B cell (primary cell): Measurements from ENCODE around the gene PGM2. TPM values are rescaled to one million over a fixed set of nuclear protein-coding genes. Genes with fewer than 3 reads are reported as not detected.

Experiments
- ATAC-seq: fragments of 200-7000 bp; cut with Tn5 transposase; one replicate; pipeline ENCODE4 v1.10.0; 2021; ENCODE audit warnings: low read depth, mild to moderate bottlenecking, moderate number of reproducible peaks, moderate library complexity
- CTCF ChIA-PET: fragments of 350-600 bp; sonication (Branson Sonifier 250); formaldehyde crosslinking; loops from one replicate; lab custom pipeline; 2021; ENCODE audit warnings: antibody characterized with exemption, inconsistent platforms; lab: Charles Lee
- POLR2A ChIA-PET: fragments of 350-600 bp; sonication (Branson Sonifier 250); formaldehyde crosslinking; loops from one replicate; lab custom pipeline; 2021; ENCODE audit warnings: antibody characterized with exemption; lab: Charles Lee
- DNase-seq: peaks from one replicate; pipeline ENCODE4 v3.0.0; 2013
- H2AFZ ChIP-seq: 2 replicates; pipeline ENCODE4 v1.6.1; 2012; ENCODE audit warnings: mild to moderate bottlenecking, low read depth, low read length; ENCODE audit not compliant: insufficient read depth, poor library complexity, severe bottlenecking
- H3K27ac ChIP-seq, 2 donors: 1 replicate in 1 of 2; 2 replicates in 1 of 2; pipeline ENCODE4 v1.5.1; 2012 to 2013; ENCODE audit warnings: low read length in 2 of 2, mild to moderate bottlenecking in 2 of 2, moderate library complexity in 1 of 2
- H3K27me3 ChIP-seq, 4 experiments: fragments of 200-600 bp in 1 of 4; sonication (generic) in 1 of 4; replicated peaks in 1 of 4; 1 replicate in 2 of 4; 2 replicates in 2 of 4; pipeline versions ENCODE4 v1.6.1 to v1.7.0; 2013 to 2016; ENCODE audit warnings: low read length in 3 of 4, mild to moderate bottlenecking in 2 of 4, mixed read lengths in 1 of 4, moderate library complexity in 1 of 4; ENCODE audit not compliant: insufficient read depth in 4 of 4, control insufficient read depth in 3 of 4; ENCODE audit errors: control extremely low read depth in 1 of 4
- H3K36me3 ChIP-seq, 2 experiments: replicated peaks in 1 of 2; 1 replicate in 1 of 2; 2 replicates in 1 of 2; pipeline versions ENCODE4 v1.6.1 to v1.7.1; 2013; ENCODE audit warnings: low read length in 1 of 2; ENCODE audit not compliant: insufficient read depth in 2 of 2, control insufficient read depth in 1 of 2; ENCODE audit errors: control extremely low read depth in 1 of 2, extremely low read depth in 1 of 2
- H3K4me1 ChIP-seq, 2 donors: fragments of 200-600 bp in 1 of 2; sonication (generic) in 1 of 2; 1 replicate in 1 of 2; 2 replicates in 1 of 2; pipeline versions ENCODE4 v1.5.1 to v1.6.1; 2013 to 2017; ENCODE audit warnings: low read length in 2 of 2; ENCODE audit not compliant: control insufficient read depth in 2 of 2, insufficient read depth in 2 of 2
- H3K4me2 ChIP-seq: replicated peaks from 2 replicates; pipeline ENCODE3; 2012; ENCODE audit warnings: mild to moderate bottlenecking, low read depth, low read length; ENCODE audit not compliant: poor library complexity, severe bottlenecking
- H3K4me3 ChIP-seq, 5 experiments: fragments of 200-600 bp in 1 of 5; sonication (generic) in 1 of 5; 1 replicate in 3 of 5; 2 replicates in 2 of 5; pipeline versions ENCODE4 v1.5.1 to v1.7.0; 2011 to 2016; ENCODE audit warnings: low read length in 4 of 5, mild to moderate bottlenecking in 4 of 5, low read depth in 2 of 5, control low read depth in 1 of 5, moderate library complexity in 1 of 5; ENCODE audit not compliant: insufficient read depth in 1 of 5; ENCODE audit errors: control extremely low read depth in 1 of 5, extremely low read depth in 1 of 5
- H3K79me2 ChIP-seq: fragments of 200-600 bp; sonication (generic); one replicate; pipeline ENCODE4 v1.6.0; 2016; ENCODE audit warnings: low read length; ENCODE audit not compliant: control insufficient read depth, insufficient read depth
- H3K9ac ChIP-seq: fragments of 200-600 bp; sonication (generic); 2 replicates; pipeline ENCODE4 v1.6.1; 2017; ENCODE audit warnings: mild to moderate bottlenecking, low read length, moderate library complexity
- H3K9me3 ChIP-seq, 3 donors: one replicate each; pipeline versions ENCODE4 v1.6.1 to v1.7.1; 2013; ENCODE audit warnings: low read length in 2 of 3; ENCODE audit not compliant: control insufficient read depth in 2 of 3, insufficient read depth in 1 of 3; ENCODE audit errors: control extremely low read depth in 1 of 3
- H4K20me1 ChIP-seq: 2 replicates; pipeline ENCODE4 v1.6.0; 2012; ENCODE audit warnings: mild to moderate bottlenecking, low read length; ENCODE audit not compliant: insufficient read depth, control insufficient read depth, poor library complexity, severe bottlenecking
- H3K27ac Mint-ChIP-seq: one replicate; pipeline ENCODE4 v1.8.0; 2021; ENCODE audit warnings: mixed read lengths
- H3K27me3 Mint-ChIP-seq: one replicate; pipeline ENCODE4 v1.8.0; 2021; ENCODE audit warnings: mixed read lengths
- H3K4me1 Mint-ChIP-seq: one replicate; pipeline ENCODE4 v1.8.0; 2021; ENCODE audit warnings: mixed read lengths
- H3K4me3 Mint-ChIP-seq: one replicate; pipeline ENCODE4 v1.8.0; 2021; ENCODE audit warnings: mixed read lengths
- H3K9me3 Mint-ChIP-seq: one replicate; pipeline ENCODE4 v1.8.0; 2022; ENCODE audit warnings: mixed read lengths; ENCODE audit not compliant: insufficient read depth
- EZH2 ChIP-seq: IDR thresholded peaks from 2 replicates; pipeline ENCODE4 v1.6.1; 2012; ENCODE audit warnings: borderline replicate concordance, low read depth, mild to moderate bottlenecking, moderate library complexity, low read length; ENCODE audit not compliant: insufficient read depth, poor library complexity, severe bottlenecking
- WGBS: methylation state at CpG from one replicate; pipeline ENCODE4 v1.1.5; 2013; ENCODE audit warnings: missing lambda C conversion rate; ENCODE audit not compliant: insufficient coverage; 5-methylcytosine and 5-hydroxymethylcytosine counted together
- intact Hi-C: fragments of 100-400 bp; cut with micrococcal nuclease; formaldehyde crosslinking; loops from one replicate; pipeline ENCODE4 v1.10.0; 2022
- polyA plus RNA-seq: library from polyadenylated mRNA; depleted of rRNA; stranded (reverse); fragments of >200 nt; gene quantifications from 2 replicates; pipeline ENCODE4 v1.2.3, GENCODE V29; 2012
- total RNA-seq, 2 donors: library from RNA; stranded (reverse); fragments of 120-200 nt in 1 of 2; gene quantifications; 1 replicate in 1 of 2; 2 replicates in 1 of 2; pipeline versions ENCODE4 v1.2.3 to v1.2.4, GENCODE V29; 2013 to 2022
- TF ChIP-seq, protein P1 (sequence below): fragments of 200-600 bp; IDR thresholded peaks from one replicate; pipeline ENCODE4 v1.8.0; 2022; ENCODE audit warnings: antibody characterized with exemption, mild to moderate bottlenecking

Gene PGM2
- total and polyA plus RNA-seq, 2 donors (not counting 1 experiment from before 2014, with no cell fraction given) = 5.3 to 20.9 TPM

GRCh38 chr4:37904824-37905223, 78.3 kb downstream of the PGM2 start:
- no peaks in the 10 kb centered on the region for H3K27me3 ChIP-seq
- H3K27ac Mint-ChIP-seq = no peak overlapping the region
- H3K9me3 ChIP-seq = no peaks in the 10 kb centered on the region
- ATAC-seq = no peak
- H4K20me1 ChIP-seq = peaks cover 74% of the 10 kb centered on the region
- H3K36me3 ChIP-seq = peaks cover 12 to 36% of the 10 kb centered on the region in 2 experiments
- no peak overlapping the region for H3K4me2 ChIP-seq
- H2AFZ ChIP-seq = no peak overlapping the region
- H3K9ac ChIP-seq = no peak overlapping the region
- no peak overlapping the region for H3K27ac ChIP-seq
- TF ChIP-seq, protein P1, sequence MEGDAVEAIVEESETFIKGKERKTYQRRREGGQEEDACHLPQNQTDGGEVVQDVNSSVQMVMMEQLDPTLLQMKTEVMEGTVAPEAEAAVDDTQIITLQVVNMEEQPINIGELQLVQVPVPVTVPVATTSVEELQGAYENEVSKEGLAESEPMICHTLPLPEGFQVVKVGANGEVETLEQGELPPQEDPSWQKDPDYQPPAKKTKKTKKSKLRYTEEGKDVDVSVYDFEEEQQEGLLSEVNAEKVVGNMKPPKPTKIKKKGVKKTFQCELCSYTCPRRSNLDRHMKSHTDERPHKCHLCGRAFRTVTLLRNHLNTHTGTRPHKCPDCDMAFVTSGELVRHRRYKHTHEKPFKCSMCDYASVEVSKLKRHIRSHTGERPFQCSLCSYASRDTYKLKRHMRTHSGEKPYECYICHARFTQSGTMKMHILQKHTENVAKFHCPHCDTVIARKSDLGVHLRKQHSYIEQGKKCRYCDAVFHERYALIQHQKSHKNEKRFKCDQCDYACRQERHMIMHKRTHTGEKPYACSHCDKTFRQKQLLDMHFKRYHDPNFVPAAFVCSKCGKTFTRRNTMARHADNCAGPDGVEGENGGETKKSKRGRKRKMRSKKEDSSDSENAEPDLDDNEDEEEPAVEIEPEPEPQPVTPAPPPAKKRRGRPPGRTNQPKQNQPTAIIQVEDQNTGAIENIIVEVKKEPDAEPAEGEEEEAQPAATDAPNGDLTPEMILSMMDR = no peak
- no peak for TF ChIP-seq EZH2
- no peaks in the 10 kb centered on the region for H3K27me3 Mint-ChIP-seq
- 100% methylated on average over 1 of the region's 3 CpGs for WGBS
- peaks cover 31% of the 10 kb centered on the region for H3K4me1 Mint-ChIP-seq
- H3K79me2 ChIP-seq = peaks cover 94% of the 10 kb centered on the region
- H3K4me3 Mint-ChIP-seq = no peak overlapping the region
- no peak overlapping the region for H3K4me3 ChIP-seq
- H3K4me1 ChIP-seq = no peaks in the 10 kb centered on the region
- intact Hi-C loops = no loop called here
- POLR2A ChIA-PET = no interaction called here
- DNase-seq = no peak
- CTCF ChIA-PET = no interaction called here
- no peaks in the 10 kb centered on the region for H3K9me3 Mint-ChIP-seq

- Mint-ChIP-seq H3K4me1 (peaks cover 25% of the 10 kb centered on the region), H3K9me3 (no peaks in the 10 kb centered on the region), H3K27me3 (no peaks in the 10 kb centered on the region), H3K4me3 (no peak overlapping the region), H3K27ac (no peak overlapping the region)
- ATAC-seq (no peak), DNase-seq (no peak)
- ChIA-PET POLR2A (no interaction called here), CTCF (no interaction called here)
- TF ChIP-seq EZH2 = no peak
- TF ChIP-seq, protein P1 = no peak
- intact Hi-C loops = no loop called here
- Histone ChIP-seq H3K4me2 (no peak overlapping the region), H3K36me3 (peaks cover 12 to 34% of the 10 kb centered on the region in 2 experiments), H3K27me3 (no peaks in the 10 kb centered on the region), H3K9me3 (no peaks in the 10 kb centered on the region), H3K4me1 (no peaks in the 10 kb centered on the region), H2AFZ (no peak overlapping the region), H3K79me2 (peaks cover 89% of the 10 kb centered on the region), H4K20me1 (peaks cover 69% of the 10 kb centered on the region), H3K9ac (no peak overlapping the region), H3K4me3 (no peak overlapping the region), H3K27ac (no peak overlapping the region)
- WGBS = 89% methylated on average over 6 of the region's 7 CpGs
Observed at GRCh38 chr4:37905533-37906169, 79.2 kb downstream of the PGM2 start.
